WTC11 (cell line): Measurements from ENCODE around the gene TSPAN17. TPM values are rescaled to one million over a fixed set of nuclear protein-coding genes. Genes with fewer than 3 reads are reported as not detected.

Experiments
- ATAC-seq: fragments of 200-7000 bp; cut with Tn5 transposase; 2 replicates; pipeline ENCODE4 v1.10.0; 2021; ENCODE audit warnings: mild to moderate bottlenecking, moderate library complexity
- CTCF ChIA-PET: fragments of 300-600 bp; sonication (Branson Sonifier 250); formaldehyde crosslinking; loops from one replicate; lab custom pipeline; 2021; ENCODE audit warnings: antibody characterized with exemption; lab: Charles Lee
- POLR2A ChIA-PET: fragments of 350-600 bp; sonication (Branson Sonifier 250); formaldehyde crosslinking; loops from one replicate; lab custom pipeline; 2021; ENCODE audit warnings: antibody characterized with exemption; lab: Charles Lee
- DNase-seq: peaks from one replicate; pipeline ENCODE4 v3.0.0; 2021; ENCODE audit warnings: low spot score
- H3K27ac Mint-ChIP-seq: 2 replicates; pipeline ENCODE4 v1.8.0; 2021; ENCODE audit warnings: mixed read lengths
- H3K27me3 Mint-ChIP-seq: 2 replicates; pipeline ENCODE4 v1.8.0; 2021; ENCODE audit warnings: low read depth, mild to moderate bottlenecking, moderate library complexity, mixed read lengths
- H3K36me3 Mint-ChIP-seq: 2 replicates; pipeline ENCODE4 v1.8.0; 2021; ENCODE audit warnings: mixed read lengths
- H3K4me1 Mint-ChIP-seq: 2 replicates; pipeline ENCODE4 v1.8.0; 2022; ENCODE audit warnings: mixed read lengths
- H3K4me3 Mint-ChIP-seq: 2 replicates; pipeline ENCODE4 v1.8.0; 2021; ENCODE audit warnings: mild to moderate bottlenecking, moderate library complexity, mixed read lengths
- H3K9me3 Mint-ChIP-seq: 2 replicates; pipeline ENCODE4 v1.8.0; 2021; ENCODE audit warnings: mixed read lengths
- ATF2 ChIP-seq: sonication (generic); formaldehyde crosslinking; IDR thresholded peaks from 2 replicates; pipeline ENCODE4 v1.8.1; 2022; ENCODE audit warnings: low read depth, missing genetic modification reagents, borderline replicate concordance
- ATF3 ChIP-seq: sonication (generic); formaldehyde crosslinking; conservative IDR thresholded peaks from 2 replicates; pipeline ENCODE4 v1.8.1; 2022; ENCODE audit warnings: mild to moderate bottlenecking, missing genetic modification reagents
- CREB1 ChIP-seq: sonication (generic); formaldehyde crosslinking; IDR thresholded peaks from 2 replicates; pipeline ENCODE4 v1.8.0; 2023; ENCODE audit warnings: mild to moderate bottlenecking, missing genetic modification reagents
- E2F1 ChIP-seq: sonication (generic); formaldehyde crosslinking; IDR thresholded peaks from 2 replicates; pipeline ENCODE4 v1.8.0; 2022; ENCODE audit warnings: mild to moderate bottlenecking, missing genetic modification reagents
- E2F4 ChIP-seq: sonication (generic); formaldehyde crosslinking; IDR thresholded peaks from 2 replicates; pipeline ENCODE4 v1.8.1; 2022; ENCODE audit warnings: low read depth, mild to moderate bottlenecking, moderate library complexity, missing genetic modification reagents, borderline replicate concordance
- FOXP4 ChIP-seq: sonication (generic); formaldehyde crosslinking; IDR thresholded peaks from 2 replicates; pipeline ENCODE4 v1.8.0; 2022; ENCODE audit warnings: mild to moderate bottlenecking, missing genetic modification reagents
- HMGA2 ChIP-seq: fragments of 250-450 bp; sonication (Bioruptor Pico); IDR thresholded peaks from 2 replicates; pipeline ENCODE4 v1.4.0; 2021; ENCODE audit warnings: mild to moderate bottlenecking, moderate library complexity
- HMGXB4 ChIP-seq: sonication (generic); formaldehyde crosslinking; IDR thresholded peaks from 2 replicates; pipeline ENCODE4 v1.8.1; 2023; ENCODE audit warnings: mild to moderate bottlenecking, moderate library complexity, missing genetic modification reagents
- MXD4 ChIP-seq: fragments of 250-450 bp; sonication (Bioruptor Pico); IDR thresholded peaks from 2 replicates; pipeline ENCODE4 v1.8.0; 2021; ENCODE audit warnings: mild to moderate bottlenecking, moderate library complexity, borderline replicate concordance
- PRDM15 ChIP-seq: sonication (generic); formaldehyde crosslinking; IDR thresholded peaks from 2 replicates; pipeline ENCODE4 v1.8.0; 2022; ENCODE audit warnings: missing genetic modification reagents
- PRRX2 ChIP-seq: fragments of 250-450 bp; sonication (Bioruptor Pico); IDR thresholded peaks from 2 replicates; pipeline ENCODE4 v1.8.0; 2021; ENCODE audit warnings: mild to moderate bottlenecking
- SOX15 ChIP-seq: fragments of 250-450 bp; sonication (Bioruptor Pico); IDR thresholded peaks from 2 replicates; pipeline ENCODE4 v1.9.0; 2021; ENCODE audit warnings: mild to moderate bottlenecking
- STAT6 ChIP-seq: sonication (generic); formaldehyde crosslinking; conservative IDR thresholded peaks from 2 replicates; pipeline ENCODE4 v1.8.1; 2023; ENCODE audit warnings: mild to moderate bottlenecking, low read depth, missing genetic modification reagents, moderate library complexity
- TEAD1 ChIP-seq: sonication (generic); formaldehyde crosslinking; IDR thresholded peaks from 2 replicates; pipeline ENCODE4 v1.8.0; 2022; ENCODE audit warnings: mild to moderate bottlenecking, missing genetic modification reagents
- ZNF263 ChIP-seq: sonication (generic); formaldehyde crosslinking; IDR thresholded peaks from 2 replicates; pipeline ENCODE4 v1.8.1; 2022; ENCODE audit warnings: low read depth, mild to moderate bottlenecking, moderate library complexity, missing genetic modification reagents
- ZNF671 ChIP-seq: fragments of 250-450 bp; sonication (Bioruptor Pico); IDR thresholded peaks from 2 replicates; pipeline ENCODE4 v1.8.0; 2021; ENCODE audit warnings: mild to moderate bottlenecking
- total RNA-seq: library from RNA; stranded (reverse); gene quantifications from 3 replicates; pipeline ENCODE4 v1.2.3, GENCODE V29; 2021

The TSPAN17 gene
- total RNA-seq, 1 experiment from 2014 or later = 47.8 TPM

- TF ChIP-seq PRDM15 (CRISPR knock-in tag) (no peak), HMGXB4 (CRISPR knock-in tag) (no peak), ATF3 (CRISPR knock-in tag) (no peak), MXD4 (CRISPR knock-in tag) (no peak), ZNF671 (no peak), TEAD1 (no peak)
Observed at GRCh38 chr5:176694146-176694545, 46.9 kb downstream of the TSPAN17 start (continued).

- DNase-seq = no peak
- ChIA-PET CTCF (interaction anchor here (1.3 to 14.2 kb wide), 3 partner anchors 18 to 36 kb away, joined by 3 to 233 read pairs (median 8); no protein-coding TSS in a partner anchor), POLR2A (no interaction called here)
- Mint-ChIP-seq H3K27me3 (peaks cover 7% of the 10 kb centered on the region), H3K4me1 (peaks cover 77% of the 10 kb centered on the region), H3K36me3 (no peaks in the 10 kb centered on the region), H3K4me3 (no peak overlapping the region), H3K9me3 (no peaks in the 10 kb centered on the region), H3K27ac (no peak overlapping the region)
- no peak for ATAC-seq
- TF ChIP-seq ZNF263 (CRISPR knock-in tag) (no peak), STAT6 (CRISPR knock-in tag) (no peak), SOX15 (CRISPR knock-in tag) (no peak), E2F4 (CRISPR knock-in tag) (no peak), HMGA2 (CRISPR knock-in tag) (no peak), E2F1 (CRISPR knock-in tag) (no peak), PRRX2 (no peak), FOXP4 (CRISPR knock-in tag) (no peak), PRDM15 (CRISPR knock-in tag) (no peak), CREB1 (no peak), ATF2 (no peak)
Observed at GRCh38 chr5:176694631-176695030, 47.3 kb downstream of the TSPAN17 start.
